ENCODE results near the gene JKAMP. TPM values are rescaled to one million over a fixed set of nuclear protein-coding genes. Genes with fewer than 3 reads are reported as not detected.
"Not testable (repeated sequence)": the region's sequence is repeated elsewhere in the genome, so short reads cannot be mapped to it uniquely, and the experiment has no call there.

JKAMP gene
- total RNA-seq, 4 donors from 2014 or later: 28.7 to 63.0 (median 42.4) TPM

GRCh38 chr14:59439256-59439965 is 44.9 kb upstream of the JKAMP start:
- Histone ChIP-seq H3K36me3 (no peaks in the 10 kb centered on the region), H3K4me3 (no peak overlapping the region), H3K27me3 (no peaks in the 10 kb centered on the region), H3K9me3 (no peaks in the 10 kb centered on the region), H3K27ac (peak overlapping the region; percentile 10 to 55 (median 28)), H3K4me1 (peaks cover 0 to 36% (median 8%) of the 10 kb centered on the region in 3 donors)
- ATAC-seq: peak; percentile 50
- TF ChIP-seq CTCF (IDR thresholded peaks at IDR 0.05) (no peak), EP300 (IDR thresholded peaks at IDR 0.05) (no peak), POLR2A (IDR thresholded peaks at IDR 0.05) (no peak), POLR2AphosphoS5 (IDR thresholded peaks at IDR 0.05) (no peak)
- 12 to 43% methylated on average over 2 to 5 of the region's 5 CpGs for WGBS, 2 donors (ENCODE audit: low coverage in 1 of 2)

GRCh38 chr14:59448673-59449072 is 35.6 kb upstream of the JKAMP start:
- 86% methylated on average over 2 of the region's 2 CpGs; no CpG with 5 or more reads in 1 of the 2 donors for WGBS, 2 donors (ENCODE audit: low coverage in 1 of 2)
- H3K9me3 ChIP-seq, H3K36me3 ChIP-seq, H3K4me3 ChIP-seq, H3K4me1 ChIP-seq, ATAC-seq, H3K27me3 ChIP-seq, H3K27ac ChIP-seq: not testable (repeated sequence)

GRCh38 chr14:59450716-59451115 is 33.6 kb upstream of the JKAMP start:
- whole genome bisulfite sequencing, 2 donors (ENCODE audit: low coverage in 1 of 2): 98 to 100% methylated on average over 3 of the region's 3 CpGs
- TF ChIP-seq CTCF (IDR thresholded peaks at IDR 0.05) (no peak), POLR2A (IDR thresholded peaks at IDR 0.05) (no peak), EP300 (IDR thresholded peaks at IDR 0.05) (no peak), POLR2AphosphoS5 (IDR thresholded peaks at IDR 0.05) (no peak)
- no peak for ATAC-seq

GRCh38 chr14:59451849-59452248 is 32.5 kb upstream of the JKAMP start:
- ATAC-seq: no peak
- H3K36me3 ChIP-seq: peaks cover 0 to 13% of the 10 kb centered on the region in 2 donors
- WGBS, 2 donors (ENCODE audit: low coverage in 1 of 2): 83 to 92% methylated on average over 1 of the region's 1 CpG
- no peak overlapping the region for H3K27ac ChIP-seq
- no peaks in the 10 kb centered on the region for H3K27me3 ChIP-seq
- TF ChIP-seq CTCF (IDR thresholded peaks at IDR 0.05): no peak
- TF ChIP-seq POLR2AphosphoS5 (IDR thresholded peaks at IDR 0.05): no peak
- H3K9me3 ChIP-seq: no peaks in the 10 kb centered on the region
- no peaks in the 10 kb centered on the region for H3K4me1 ChIP-seq
- H3K4me3 ChIP-seq: no peak overlapping the region

More at GRCh38 chr14:59450716-59451115, 33.6 kb upstream of the JKAMP start:
- Histone ChIP-seq H3K27ac (no peak overlapping the region), H3K4me1 (no peaks in the 10 kb centered on the region), H3K36me3 (peaks cover 0 to 6% of the 10 kb centered on the region in 2 donors), H3K4me3 (no peak overlapping the region), H3K9me3 (no peaks in the 10 kb centered on the region), H3K27me3 (no peaks in the 10 kb centered on the region)

- Histone ChIP-seq H3K36me3 (peaks cover 0 to 13% of the 10 kb centered on the region in 2 donors), H3K27ac (no peak overlapping the region), H3K9me3 (no peaks in the 10 kb centered on the region), H3K4me1 (no peaks in the 10 kb centered on the region), H3K4me3 (no peak overlapping the region), H3K27me3 (no peaks in the 10 kb centered on the region)
- 63 to 70% methylated on average over 1 to 2 of the region's 2 CpGs for WGBS, 2 donors (ENCODE audit: low coverage in 1 of 2)
- ATAC-seq: peak; percentile 93
- TF ChIP-seq POLR2AphosphoS5 (IDR thresholded peaks at IDR 0.05) (no peak), CTCF (IDR thresholded peaks at IDR 0.05) (no peak), EP300 (IDR thresholded peaks at IDR 0.05) (no peak), POLR2A (IDR thresholded peaks at IDR 0.05) (no peak)
Measured at GRCh38 chr14:59454139-59454538, 30.2 kb upstream of the JKAMP start.
